Ishikawa (cell line): Measurements from ENCODE around the gene CACNA2D4.

Experiments
- CEBPB ChIP-seq: IDR thresholded peaks from 2 replicates; pipeline ENCODE4 v1.6.1; 2012
- CREB1 ChIP-seq: IDR thresholded peaks from 2 replicates; pipeline ENCODE4 v1.6.1; 2012; ENCODE audit warnings: low read depth
- EGR1 ChIP-seq: IDR thresholded peaks from 2 replicates; pipeline ENCODE4 v1.6.1; 2012
- EP300 ChIP-seq: IDR thresholded peaks from 2 replicates; pipeline ENCODE4 v1.6.1; 2012; ENCODE audit warnings: borderline replicate concordance
- FOXM1 ChIP-seq: IDR thresholded peaks from 2 replicates; pipeline ENCODE4 v1.6.1; 2012; ENCODE audit warnings: low read depth, borderline replicate concordance
- MAX ChIP-seq: IDR thresholded peaks from 2 replicates; pipeline ENCODE4 v1.6.1; 2012
- NFIC ChIP-seq: IDR thresholded peaks from 2 replicates; pipeline ENCODE4 v1.6.1; 2012
- RAD21 ChIP-seq: IDR thresholded peaks from 2 replicates; pipeline ENCODE4 v1.6.1; 2012; ENCODE audit warnings: low read depth
- REST ChIP-seq: IDR thresholded peaks from 2 replicates; pipeline ENCODE4 v1.6.1; 2012; ENCODE audit warnings: low read depth, mild to moderate bottlenecking
- TAF1 ChIP-seq: IDR thresholded peaks from 2 replicates; pipeline ENCODE4 v1.6.1; 2012; ENCODE audit warnings: low read depth, mild to moderate bottlenecking
- TCF12 ChIP-seq: IDR thresholded peaks from 2 replicates; pipeline ENCODE4 v1.6.1; 2012; ENCODE audit warnings: low read depth
- TEAD4 ChIP-seq: IDR thresholded peaks from 2 replicates; pipeline ENCODE4 v1.6.1; 2012
- USF1 ChIP-seq: IDR thresholded peaks from 2 replicates; pipeline ENCODE4 v1.6.1; 2012
- YY1 ChIP-seq: IDR thresholded peaks from 2 replicates; pipeline ENCODE4 v1.6.1; 2012; ENCODE audit warnings: low read depth
- ZBTB7A ChIP-seq: IDR thresholded peaks from 2 replicates; pipeline ENCODE4 v1.6.1; 2012; ENCODE audit warnings: low read depth

Gene CACNA2D4

GRCh38 chr12:1906579-1906978 lies 11.9 kb downstream of the CACNA2D4 start:
- TF ChIP-seq RAD21: no peak
- no peak for TF ChIP-seq CREB1
- no peak for TF ChIP-seq TCF12
- no peak for TF ChIP-seq FOXM1
- TF ChIP-seq USF1: no peak
- TF ChIP-seq REST: no peak
- TF ChIP-seq YY1: no peak
- TF ChIP-seq EP300: no peak
- no peak for TF ChIP-seq TAF1
- no peak for TF ChIP-seq NFIC
- no peak for TF ChIP-seq ZBTB7A

GRCh38 chr12:1904875-1905274 lies 13.6 kb downstream of the CACNA2D4 start:
- TF ChIP-seq CEBPB: no peak
- no peak for TF ChIP-seq TAF1
- TF ChIP-seq REST: no peak
- no peak for TF ChIP-seq RAD21
- TF ChIP-seq EP300: no peak
- no peak for TF ChIP-seq TEAD4
- TF ChIP-seq YY1: no peak
- TF ChIP-seq TCF12: no peak
- no peak for TF ChIP-seq MAX
- no peak for TF ChIP-seq NFIC
- no peak for TF ChIP-seq FOXM1

- TF ChIP-seq TCF12: no peak
- TF ChIP-seq EGR1: no peak
- TF ChIP-seq RAD21: no peak
- no peak for TF ChIP-seq YY1
- TF ChIP-seq USF1: no peak
- no peak for TF ChIP-seq ZBTB7A
- no peak for TF ChIP-seq TEAD4
- TF ChIP-seq NFIC: no peak
- no peak for TF ChIP-seq REST
- TF ChIP-seq EP300: no peak
Measured at GRCh38 chr12:1896964-1897363, 21.5 kb downstream of the CACNA2D4 start.

- TF ChIP-seq TCF12: no peak
- no peak for TF ChIP-seq MAX
- no peak for TF ChIP-seq CEBPB
- TF ChIP-seq TAF1: no peak
- no peak for TF ChIP-seq RAD21
- no peak for TF ChIP-seq YY1
- TF ChIP-seq EGR1: no peak
- no peak for TF ChIP-seq TEAD4
- TF ChIP-seq FOXM1: no peak
- no peak for TF ChIP-seq USF1
Measured at GRCh38 chr12:1890810-1891209, 27.6 kb downstream of the CACNA2D4 start.
